Measurements from ENCODE around the gene YY1.

GRCh38 chr14:100295376-100296105, 56.6 kb downstream of the YY1 start:
- TF ChIP-seq ZNF317 (CRISPR knock-in tag; IDR thresholded peaks at IDR 0.05; ENCODE audit: borderline replicate concordance, low read depth), result no peak
- TF ChIP-seq, protein P1, sequence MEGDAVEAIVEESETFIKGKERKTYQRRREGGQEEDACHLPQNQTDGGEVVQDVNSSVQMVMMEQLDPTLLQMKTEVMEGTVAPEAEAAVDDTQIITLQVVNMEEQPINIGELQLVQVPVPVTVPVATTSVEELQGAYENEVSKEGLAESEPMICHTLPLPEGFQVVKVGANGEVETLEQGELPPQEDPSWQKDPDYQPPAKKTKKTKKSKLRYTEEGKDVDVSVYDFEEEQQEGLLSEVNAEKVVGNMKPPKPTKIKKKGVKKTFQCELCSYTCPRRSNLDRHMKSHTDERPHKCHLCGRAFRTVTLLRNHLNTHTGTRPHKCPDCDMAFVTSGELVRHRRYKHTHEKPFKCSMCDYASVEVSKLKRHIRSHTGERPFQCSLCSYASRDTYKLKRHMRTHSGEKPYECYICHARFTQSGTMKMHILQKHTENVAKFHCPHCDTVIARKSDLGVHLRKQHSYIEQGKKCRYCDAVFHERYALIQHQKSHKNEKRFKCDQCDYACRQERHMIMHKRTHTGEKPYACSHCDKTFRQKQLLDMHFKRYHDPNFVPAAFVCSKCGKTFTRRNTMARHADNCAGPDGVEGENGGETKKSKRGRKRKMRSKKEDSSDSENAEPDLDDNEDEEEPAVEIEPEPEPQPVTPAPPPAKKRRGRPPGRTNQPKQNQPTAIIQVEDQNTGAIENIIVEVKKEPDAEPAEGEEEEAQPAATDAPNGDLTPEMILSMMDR (IDR thresholded peaks at IDR 0.05), result no peak
- no peak for TF ChIP-seq NR2C2 (CRISPR knock-in tag; IDR thresholded peaks at IDR 0.05)
- no peak for TF ChIP-seq RELA (CRISPR knock-in tag; IDR thresholded peaks at IDR 0.05; ENCODE audit: borderline replicate concordance)
